Ishikawa (cell line): ENCODE measurements around the gene SLC25A42.

Experiments
- CEBPB ChIP-seq: IDR thresholded peaks from 2 replicates; pipeline ENCODE4 v1.6.1; 2012
- CREB1 ChIP-seq: IDR thresholded peaks from 2 replicates; pipeline ENCODE4 v1.6.1; 2012; ENCODE audit warnings: low read depth
- EGR1 ChIP-seq: IDR thresholded peaks from 2 replicates; pipeline ENCODE4 v1.6.1; 2012
- EP300 ChIP-seq: IDR thresholded peaks from 2 replicates; pipeline ENCODE4 v1.6.1; 2012; ENCODE audit warnings: borderline replicate concordance
- FOXM1 ChIP-seq: IDR thresholded peaks from 2 replicates; pipeline ENCODE4 v1.6.1; 2012; ENCODE audit warnings: low read depth, borderline replicate concordance
- NFIC ChIP-seq: IDR thresholded peaks from 2 replicates; pipeline ENCODE4 v1.6.1; 2012
- RAD21 ChIP-seq: IDR thresholded peaks from 2 replicates; pipeline ENCODE4 v1.6.1; 2012; ENCODE audit warnings: low read depth
- TAF1 ChIP-seq: IDR thresholded peaks from 2 replicates; pipeline ENCODE4 v1.6.1; 2012; ENCODE audit warnings: low read depth, mild to moderate bottlenecking
- TCF12 ChIP-seq: IDR thresholded peaks from 2 replicates; pipeline ENCODE4 v1.6.1; 2012; ENCODE audit warnings: low read depth
- TEAD4 ChIP-seq: IDR thresholded peaks from 2 replicates; pipeline ENCODE4 v1.6.1; 2012
- USF1 ChIP-seq: IDR thresholded peaks from 2 replicates; pipeline ENCODE4 v1.6.1; 2012
- YY1 ChIP-seq: IDR thresholded peaks from 2 replicates; pipeline ENCODE4 v1.6.1; 2012; ENCODE audit warnings: low read depth
- ZBTB7A ChIP-seq: IDR thresholded peaks from 2 replicates; pipeline ENCODE4 v1.6.1; 2012; ENCODE audit warnings: low read depth
- TF ChIP-seq, protein P1 (sequence below): IDR thresholded peaks from 2 replicates; pipeline ENCODE4 v1.6.1; 2012
- TF ChIP-seq, protein P2 (sequence below): IDR thresholded peaks from 2 replicates; pipeline ENCODE4 v1.6.1; 2012; ENCODE audit warnings: low read depth, mild to moderate bottlenecking

Gene SLC25A42

GRCh38 chr19:19063183-19064097, at the start of gene SLC25A42:
Gene SLC25A42, plus strand, starts transcription at chr19:19063994. Its CDS starts 32,131 bp downstream, at chr19:19096125.
- TF ChIP-seq CREB1 (peak; percentile 42; the same call in 1 of the 2 replicates), NFIC (0 out of 2 replicates have a peak, but pooled peaks have one; percentile 28), YY1 (no peak), USF1 (no peak), TAF1 (peak; percentile 57), EGR1 (peak; percentile 80), EP300 (peak; percentile 42; the same call in 1 of the 2 replicates)
- TF ChIP-seq, protein P1, sequence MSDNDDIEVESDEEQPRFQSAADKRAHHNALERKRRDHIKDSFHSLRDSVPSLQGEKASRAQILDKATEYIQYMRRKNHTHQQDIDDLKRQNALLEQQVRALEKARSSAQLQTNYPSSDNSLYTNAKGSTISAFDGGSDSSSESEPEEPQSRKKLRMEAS, result peak; percentile 59

DNA sequence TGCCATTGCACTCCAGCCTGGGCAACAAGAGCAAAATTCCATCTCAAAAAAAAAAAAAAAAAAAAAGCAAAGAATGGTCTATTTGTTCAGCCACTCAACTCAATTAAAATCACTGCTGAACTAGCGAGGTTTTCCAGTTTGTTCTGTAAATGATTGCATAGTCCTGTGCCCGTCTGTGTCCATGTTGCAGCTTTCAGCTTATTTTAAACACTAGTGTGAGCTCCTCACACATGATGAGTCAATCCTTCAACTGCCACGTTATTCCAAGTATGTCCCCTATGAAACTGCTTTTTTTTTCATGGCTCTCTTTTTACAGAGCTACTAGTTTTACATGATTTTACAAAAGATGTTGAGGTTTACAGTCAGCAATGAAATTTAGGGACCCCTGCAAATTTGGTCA, 42.7 kb upstream of the SLC25A42 start:
- TF ChIP-seq, protein P1, result no peak
- TF ChIP-seq FOXM1 (no peak), NFIC (no peak)
- TF ChIP-seq, protein P2, sequence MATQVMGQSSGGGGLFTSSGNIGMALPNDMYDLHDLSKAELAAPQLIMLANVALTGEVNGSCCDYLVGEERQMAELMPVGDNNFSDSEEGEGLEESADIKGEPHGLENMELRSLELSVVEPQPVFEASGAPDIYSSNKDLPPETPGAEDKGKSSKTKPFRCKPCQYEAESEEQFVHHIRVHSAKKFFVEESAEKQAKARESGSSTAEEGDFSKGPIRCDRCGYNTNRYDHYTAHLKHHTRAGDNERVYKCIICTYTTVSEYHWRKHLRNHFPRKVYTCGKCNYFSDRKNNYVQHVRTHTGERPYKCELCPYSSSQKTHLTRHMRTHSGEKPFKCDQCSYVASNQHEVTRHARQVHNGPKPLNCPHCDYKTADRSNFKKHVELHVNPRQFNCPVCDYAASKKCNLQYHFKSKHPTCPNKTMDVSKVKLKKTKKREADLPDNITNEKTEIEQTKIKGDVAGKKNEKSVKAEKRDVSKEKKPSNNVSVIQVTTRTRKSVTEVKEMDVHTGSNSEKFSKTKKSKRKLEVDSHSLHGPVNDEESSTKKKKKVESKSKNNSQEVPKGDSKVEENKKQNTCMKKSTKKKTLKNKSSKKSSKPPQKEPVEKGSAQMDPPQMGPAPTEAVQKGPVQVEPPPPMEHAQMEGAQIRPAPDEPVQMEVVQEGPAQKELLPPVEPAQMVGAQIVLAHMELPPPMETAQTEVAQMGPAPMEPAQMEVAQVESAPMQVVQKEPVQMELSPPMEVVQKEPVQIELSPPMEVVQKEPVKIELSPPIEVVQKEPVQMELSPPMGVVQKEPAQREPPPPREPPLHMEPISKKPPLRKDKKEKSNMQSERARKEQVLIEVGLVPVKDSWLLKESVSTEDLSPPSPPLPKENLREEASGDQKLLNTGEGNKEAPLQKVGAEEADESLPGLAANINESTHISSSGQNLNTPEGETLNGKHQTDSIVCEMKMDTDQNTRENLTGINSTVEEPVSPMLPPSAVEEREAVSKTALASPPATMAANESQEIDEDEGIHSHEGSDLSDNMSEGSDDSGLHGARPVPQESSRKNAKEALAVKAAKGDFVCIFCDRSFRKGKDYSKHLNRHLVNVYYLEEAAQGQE, result no peak

- TF ChIP-seq EGR1 (no peak), TEAD4 (no peak), EP300 (no peak), TCF12 (no peak), NFIC (no peak), FOXM1 (no peak), CEBPB (no peak), USF1 (no peak), YY1 (no peak), TAF1 (no peak), CREB1 (no peak), ZBTB7A (no peak), RAD21 (no peak)
- TF ChIP-seq, protein P2, result no peak
- TF ChIP-seq, protein P1, result no peak
Measured at GRCh38 chr19:19022380-19022961, 41.3 kb upstream of the SLC25A42 start.

DNA sequence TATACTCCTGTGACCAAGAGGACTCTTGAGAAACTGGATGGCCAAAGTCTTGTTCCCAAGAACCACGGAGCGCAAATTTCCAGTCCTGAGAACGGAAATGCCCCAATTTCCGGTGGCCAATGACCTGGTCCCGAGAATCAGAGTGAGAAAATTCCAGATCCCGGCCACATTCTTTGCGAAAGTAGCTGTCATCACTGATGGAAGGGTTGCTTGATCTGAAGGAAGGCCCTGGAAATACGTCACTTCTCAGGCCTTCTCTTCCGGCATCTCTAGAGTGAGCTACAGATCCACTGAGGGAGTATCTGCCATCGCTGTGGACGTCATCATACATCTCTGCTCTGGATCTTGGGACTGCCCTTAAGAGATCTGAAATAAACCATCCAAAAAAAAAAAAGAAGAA, 37.9 kb upstream of the SLC25A42 start:
- TF ChIP-seq, protein P2, result no peak
- TF ChIP-seq USF1, result no peak
- TF ChIP-seq CEBPB, result no peak
- TF ChIP-seq TCF12, result no peak
- no peak for TF ChIP-seq FOXM1
- no peak for TF ChIP-seq NFIC
- TF ChIP-seq, protein P1, result no peak
